Small intestine (tissue), 7 donors: ENCODE data around the gene ZNF431. TPM values are rescaled to one million over a fixed set of nuclear protein-coding genes. Genes with fewer than 3 reads are reported as not detected.
"Not testable (repeated sequence)": the region's sequence is repeated elsewhere in the genome, so short reads cannot be mapped to it uniquely, and the experiment has no call there.

Source experiments
- DNase-seq, 2 donors: peaks; one replicate each; pipeline versions ENCODE4 v3.0.0 to v3.0.0-alpha.2; 2013
- FAIRE-seq: peaks from 2 replicates; lab custom pipeline; 2012; peaks lifted over from hg19 to GRCh38; lab: Jason Lieb, UNC
- H3K27ac ChIP-seq, 3 donors: one replicate each; pipeline ENCODE4 v1.5.1; 2013; ENCODE audit warnings: low read length in 2 of 3, mild to moderate bottlenecking in 2 of 3, control low read depth in 1 of 3, inconsistent platforms in 1 of 3, low read depth in 1 of 3, moderate library complexity in 1 of 3
- H3K27me3 ChIP-seq, 3 donors: one replicate each; pipeline ENCODE4 v1.6.1; 2013; ENCODE audit warnings: low read length in 3 of 3, inconsistent platforms in 1 of 3; ENCODE audit not compliant: control insufficient read depth in 3 of 3, insufficient read depth in 3 of 3
- H3K36me3 ChIP-seq, 3 donors: one replicate each; pipeline ENCODE4 v1.6.1; 2013; ENCODE audit warnings: low read length in 3 of 3, inconsistent platforms in 1 of 3, low read depth in 1 of 3, mild to moderate bottlenecking in 1 of 3, moderate library complexity in 1 of 3; ENCODE audit not compliant: control insufficient read depth in 3 of 3, insufficient read depth in 2 of 3
- H3K4me1 ChIP-seq, 3 donors: one replicate each; pipeline ENCODE4 v1.6.1; 2013; ENCODE audit warnings: low read length in 2 of 3, inconsistent platforms in 1 of 3, low read depth in 1 of 3, mild to moderate bottlenecking in 1 of 3, moderate library complexity in 1 of 3; ENCODE audit not compliant: control insufficient read depth in 3 of 3, insufficient read depth in 2 of 3
- H3K4me3 ChIP-seq, 3 donors: one replicate each; pipeline ENCODE4 v1.5.1; 2013; ENCODE audit warnings: low read length in 3 of 3, control low read depth in 1 of 3, inconsistent platforms in 1 of 3, low read depth in 1 of 3, mild to moderate bottlenecking in 1 of 3, moderate library complexity in 1 of 3
- H3K9me3 ChIP-seq, 2 donors: one replicate each; pipeline ENCODE4 v1.6.1; 2013; ENCODE audit warnings: low read depth in 1 of 2, low read length in 1 of 2; ENCODE audit not compliant: control insufficient read depth in 2 of 2, insufficient read depth in 1 of 2
- WGBS, 3 donors: extraction: QIAGEN DNeasy Blood & Tissue Kit; methylation state at CpG; one replicate each; pipeline ENCODE4 v1.1.7; 2013; 5-methylcytosine and 5-hydroxymethylcytosine counted together
- polyA plus RNA-seq, 4 donors: library from polyadenylated mRNA; stranded (reverse) in 3 of 4; unstranded in 1 of 4; fragments of 200-250 nt in 3 of 4; fragments of 120-200 nt in 1 of 4; gene quantifications; one replicate each; pipeline versions ENCODE4 v1.2.1 to v1.2.3, GENCODE V29; 2013
- donor health status: healthy with polysubstance abuse.
- donor health status: control.
- donor health status: control.
- donor health status: Bipolar disorder and iron deficiency.
- donor health status: healthy.

The ZNF431 gene
- polyA plus RNA-seq, 4 donors = 2.7 to 31.0 (median 5.5) TPM

DNA sequence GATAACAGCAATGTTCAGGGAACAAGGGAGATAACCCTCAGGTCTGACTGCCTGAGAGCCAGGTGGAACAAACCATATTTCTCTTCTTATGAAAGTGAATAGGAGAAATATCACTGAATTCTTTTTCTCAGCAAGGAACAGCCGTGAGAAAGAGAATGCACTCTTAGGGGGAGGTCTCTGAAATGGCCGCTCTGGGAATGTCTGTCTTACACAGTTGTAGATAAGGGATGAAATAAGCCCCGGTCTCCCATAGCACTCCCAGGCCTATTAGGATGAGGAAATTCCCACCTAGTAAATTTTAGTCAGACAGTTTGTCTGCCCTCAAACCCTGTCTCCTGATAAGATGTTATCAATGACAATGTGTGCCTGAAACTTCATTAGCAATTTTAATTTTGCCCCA is 88.1 kb downstream of the ZNF431 start:
- H3K9me3 ChIP-seq = peaks cover 0 to 13% of the 10 kb centered on the region in 2 donors
- not testable (repeated sequence) for H3K4me1 ChIP-seq, H3K27me3 ChIP-seq, FAIRE-seq, H3K4me3 ChIP-seq, H3K27ac ChIP-seq, DNase-seq, H3K36me3 ChIP-seq
- 73 to 79% (median 78%) methylated on average over 3 of the region's 3 CpGs for WGBS, 3 donors

DNA sequence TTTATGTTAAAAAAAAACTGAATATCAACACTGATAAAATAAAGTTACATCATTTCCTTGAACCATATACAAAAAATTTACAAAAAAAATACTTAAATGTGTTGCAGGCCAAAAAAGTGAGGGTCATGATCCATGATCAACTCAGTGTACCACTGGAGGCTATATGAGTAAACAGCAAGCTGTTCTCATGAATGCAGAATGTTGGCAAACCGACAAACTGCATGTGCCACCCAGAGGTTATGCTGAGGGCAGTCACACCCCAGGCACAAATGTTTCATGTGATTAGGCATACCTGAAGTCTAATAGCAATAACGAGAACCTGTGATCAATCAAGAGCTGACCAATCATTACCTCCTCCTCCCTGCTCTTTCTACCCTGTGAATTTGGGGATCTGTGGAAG is 91.9 kb downstream of the ZNF431 start:
- Histone ChIP-seq H3K27ac (no peak overlapping the region), H3K36me3 (no peaks in the 10 kb centered on the region), H3K4me3 (no peak overlapping the region), H3K27me3 (no peaks in the 10 kb centered on the region), H3K4me1 (no peaks in the 10 kb centered on the region), H3K9me3 (peaks cover 0 to 6% of the 10 kb centered on the region in 2 donors)
- DNase-seq (no peak), FAIRE-seq (no peak)
- WGBS, 3 donors = 86 to 91% (median 91%) methylated on average over 2 of the region's 2 CpGs

DNA sequence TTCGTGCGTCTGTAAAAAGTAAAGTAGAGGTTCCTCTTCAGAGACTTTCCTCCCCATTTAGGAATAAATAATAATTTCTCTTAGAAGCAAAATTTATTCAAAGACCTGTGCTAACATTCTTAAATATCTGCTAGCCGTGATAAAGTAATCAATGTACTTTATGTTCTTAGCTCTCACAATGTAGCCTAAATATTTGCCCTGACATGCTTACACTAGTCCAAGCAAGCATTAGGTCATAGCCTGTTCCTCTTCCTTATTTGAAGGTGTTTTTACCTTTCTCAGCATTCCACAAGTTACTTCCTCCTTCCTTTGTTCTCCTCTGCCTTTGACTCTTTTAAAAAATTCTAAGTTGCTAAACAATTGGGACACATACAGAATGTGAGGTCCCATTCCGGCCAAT is 94.9 kb downstream of the ZNF431 start:
- not testable (repeated sequence) for DNase-seq, H3K27me3 ChIP-seq, H3K4me3 ChIP-seq, H3K4me1 ChIP-seq, H3K27ac ChIP-seq, H3K36me3 ChIP-seq, H3K9me3 ChIP-seq, FAIRE-seq
- WGBS, 3 donors = 79 to 82% (median 80%) methylated on average over 4 of the region's 4 CpGs

DNA sequence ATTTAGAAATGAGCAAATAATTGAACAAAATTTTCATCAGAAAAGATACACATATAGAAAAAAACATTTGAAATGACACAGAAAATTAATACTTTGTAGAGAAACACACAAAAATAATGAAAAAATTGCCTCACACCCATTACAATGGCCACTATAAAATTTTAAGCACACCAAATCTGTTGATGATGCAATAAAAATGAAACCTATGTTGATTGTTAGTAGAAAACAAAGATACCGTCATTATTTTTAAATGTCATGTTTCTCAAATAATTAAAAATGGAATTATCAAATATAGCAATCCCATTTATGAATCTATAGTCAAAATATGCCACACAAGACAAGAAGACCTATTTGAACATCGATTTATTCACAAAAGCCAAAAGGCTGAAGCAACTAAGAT is 96.8 kb downstream of the ZNF431 start:
- no peak overlapping the region for H3K4me3 ChIP-seq
- no peaks in the 10 kb centered on the region for H3K27me3 ChIP-seq
- no peaks in the 10 kb centered on the region for H3K36me3 ChIP-seq
- H3K9me3 ChIP-seq = peaks cover 0 to 3% of the 10 kb centered on the region in 2 donors
- H3K4me1 ChIP-seq = no peaks in the 10 kb centered on the region
- no peak for DNase-seq
- H3K27ac ChIP-seq = no peak overlapping the region
- no peak for FAIRE-seq
- WGBS, 3 donors = 83 to 88% (median 83%) methylated on average over 2 of the region's 2 CpGs

Other genes starting within 250 kb of the ZNF431 start
- 10 to 100 TPM in 1 of 4 donors, 1 to 10 TPM in 1, under 1 TPM in 1, not detected in 1; 0.81 to 10.9 (median 2.9) TPM for gene ZNF85, start 218.8 kb upstream of the ZNF431 start, polyA plus RNA-seq
- 10 to 100 TPM in 1 of 4 donors, 1 to 10 TPM in 3; 1.6 to 10.8 (median 2.8) TPM for gene ZNF430, start 121.4 kb upstream of the ZNF431 start, polyA plus RNA-seq
- gene ZNF714, start 59.8 kb upstream of the ZNF431 start, polyA plus RNA-seq = 10 to 100 TPM in 1 of 4 donors, 1 to 10 TPM in 1, under 1 TPM in 2; 0.22 to 17.1 (median 1.7) TPM
- 10 to 100 TPM in 1 of 4 donors, 1 to 10 TPM in 3; 1.8 to 20.8 (median 3.4) TPM for gene ZNF708, start 187.4 kb downstream of the ZNF431 start, polyA plus RNA-seq
- 10 to 100 TPM in 1 of 4 donors, 1 to 10 TPM in 2, under 1 TPM in 1; 0.67 to 18.3 (median 3.1) TPM for gene ZNF738, start 217.0 kb downstream of the ZNF431 start, polyA plus RNA-seq